IMR-90 (cell line): ENCODE measurements around the gene RELN.

Experiments
- CHD1 ChIP-seq: IDR thresholded peaks from 2 replicates; pipeline ENCODE4 v1.6.1; 2012; ENCODE audit warnings: low read depth, low read length, improper control_type of control experiment
- CTCF ChIP-seq: conservative IDR thresholded peaks from 2 replicates; pipeline ENCODE4 v1.5.1; 2012; ENCODE audit warnings: mild to moderate bottlenecking, low read depth, low read length, improper control_type of control experiment
- FOS ChIP-seq: fragments of 150-350 bp; IDR thresholded peaks from 2 replicates; pipeline ENCODE4 v1.6.1; 2016; ENCODE audit warnings: low read depth, low read length
- POLR2A ChIP-seq: IDR thresholded peaks from 2 replicates; pipeline ENCODE4 v1.6.1; 2012; ENCODE audit warnings: mild to moderate bottlenecking, low read depth, low read length

DNA sequence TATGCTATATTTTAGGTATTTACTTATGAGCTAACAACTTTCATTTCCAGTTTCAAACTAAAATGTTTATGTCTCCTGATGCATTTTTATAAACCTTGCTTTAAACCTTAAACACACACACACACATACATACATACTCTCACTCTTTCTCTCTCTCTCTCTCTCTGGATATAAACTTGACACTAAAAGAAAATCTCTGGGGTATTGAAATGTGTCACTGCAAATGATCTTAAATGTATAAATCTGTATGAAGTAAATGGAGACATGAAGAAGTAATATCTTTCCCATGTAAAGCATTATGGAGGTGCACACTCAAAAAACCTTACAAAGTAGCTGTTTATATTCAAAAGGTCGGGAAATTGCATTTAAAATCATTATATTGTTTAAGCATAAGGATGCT lies 37.0 kb downstream of the RELN start:
- TF ChIP-seq CTCF (no peak), POLR2A (no peak), CHD1 (no peak), FOS (no peak)
